DND-41 (cell line): ENCODE data around the gene SH3RF3.

Experiments used
- ATAC-seq: fragments of 200-7000 bp; cut with Tn5 transposase; 3 replicates; pipeline ENCODE4 v1.9.1; 2021; ENCODE audit warnings: low read depth; ENCODE audit not compliant: insufficient read depth
- DNase-seq: peaks from one replicate; pipeline ENCODE4 v3.0.0-alpha.2; 2020
- H2AFZ ChIP-seq: 2 replicates; pipeline ENCODE4 v1.6.0; 2012; ENCODE audit warnings: low read depth, low read length
- H3K27ac ChIP-seq: 2 replicates; pipeline ENCODE4 v1.5.1; 2012; ENCODE audit warnings: low read length, inconsistent platforms
- H3K27me3 ChIP-seq: fragments of 200-600 bp; sonication (generic); 2 replicates; pipeline ENCODE4 v1.6.0; 2012; ENCODE audit warnings: low read length, mild to moderate bottlenecking, inconsistent platforms; ENCODE audit not compliant: insufficient read depth, poor library complexity
- H3K36me3 ChIP-seq: 2 replicates; pipeline ENCODE4 v1.5.1; 2012; ENCODE audit warnings: low read length, inconsistent platforms; ENCODE audit not compliant: insufficient read depth
- H3K4me1 ChIP-seq: 2 replicates; pipeline ENCODE4 v1.5.1; 2012; ENCODE audit warnings: mild to moderate bottlenecking, low read length; ENCODE audit not compliant: insufficient read depth
- H3K4me2 ChIP-seq: 2 replicates; pipeline ENCODE4 v1.6.0; 2012; ENCODE audit warnings: mild to moderate bottlenecking, moderate library complexity, low read length, inconsistent platforms; ENCODE audit not compliant: insufficient read depth
- H3K4me3 ChIP-seq, 2 experiments: fragments of 200-600 bp in 1 of 2; shearing (Covaris generic) in 1 of 2; 2 replicates each; pipeline ENCODE4 v1.5.1; 2012 to 2016; ENCODE audit warnings: inconsistent platforms in 2 of 2, low read length in 2 of 2, mild to moderate bottlenecking in 2 of 2, low read depth in 1 of 2, moderate library complexity in 1 of 2
- H3K79me2 ChIP-seq: 2 replicates; pipeline ENCODE4 v1.6.0; 2012; ENCODE audit warnings: low read length, inconsistent platforms; ENCODE audit not compliant: insufficient read depth
- H3K9ac ChIP-seq: 2 replicates; pipeline ENCODE4 v1.6.0; 2012; ENCODE audit warnings: low read depth, mild to moderate bottlenecking, inconsistent platforms, low read length, moderate library complexity
- H3K9me3 ChIP-seq: 2 replicates; pipeline ENCODE4 v1.5.1; 2012; ENCODE audit warnings: low read length, moderate library complexity, mild to moderate bottlenecking, inconsistent platforms; ENCODE audit not compliant: insufficient read depth, severe bottlenecking
- H4K20me1 ChIP-seq: 2 replicates; pipeline ENCODE4 v1.6.0; 2012; ENCODE audit warnings: low read length; ENCODE audit not compliant: insufficient read depth
- CTCF ChIP-seq: IDR thresholded peaks from 2 replicates; pipeline ENCODE4 v1.5.1; 2012; ENCODE audit warnings: borderline replicate concordance, low read length, moderate library complexity, mild to moderate bottlenecking; ENCODE audit not compliant: poor library complexity, severe bottlenecking; ENCODE audit errors: extremely low read depth
- EZH2 ChIP-seq: IDR thresholded peaks from 3 replicates; pipeline ENCODE4 v1.6.1; 2012; ENCODE audit warnings: borderline replicate concordance, low read depth, mild to moderate bottlenecking, moderate library complexity, low read length, inconsistent platforms; ENCODE audit not compliant: severe bottlenecking

Gene SH3RF3

GRCh38 chr2:109523536-109524361, 394.7 kb downstream of the SH3RF3 start:
- Histone ChIP-seq H3K79me2 (no peaks in the 10 kb centered on the region), H3K36me3 (no peaks in the 10 kb centered on the region), H3K27ac (no peak overlapping the region), H2AFZ (no peak overlapping the region), H3K4me2 (no peak overlapping the region), H3K27me3 (peaks cover 9% of the 10 kb centered on the region), H3K4me1 (no peaks in the 10 kb centered on the region), H3K9me3 (no peaks in the 10 kb centered on the region), H4K20me1 (no peaks in the 10 kb centered on the region; the same call in 1 of the 2 replicates), H3K4me3 (no peak overlapping the region), H3K9ac (no peak overlapping the region)
- DNase-seq (no peak), ATAC-seq (no peak)
- TF ChIP-seq EZH2 (no peak), CTCF (no peak)

- no peak for ATAC-seq
- Histone ChIP-seq H3K36me3 (no peaks in the 10 kb centered on the region), H2AFZ (no peak overlapping the region), H3K9me3 (no peaks in the 10 kb centered on the region), H3K27ac (no peak overlapping the region), H3K79me2 (no peaks in the 10 kb centered on the region), H3K4me3 (no peak overlapping the region), H3K27me3 (peaks cover 24% of the 10 kb centered on the region), H4K20me1 (no peaks in the 10 kb centered on the region; the same call in 1 of the 2 replicates), H3K4me2 (no peak overlapping the region), H3K9ac (no peak overlapping the region), H3K4me1 (no peaks in the 10 kb centered on the region)
- TF ChIP-seq EZH2 (no peak), CTCF (no peak)
- no peak for DNase-seq
Observed at GRCh38 chr2:109525836-109526235, 396.8 kb downstream of the SH3RF3 start.

- Histone ChIP-seq H3K27ac (no peak overlapping the region), H3K79me2 (no peaks in the 10 kb centered on the region), H4K20me1 (no peaks in the 10 kb centered on the region; the same call in 1 of the 2 replicates), H3K9ac (no peak overlapping the region), H3K9me3 (no peaks in the 10 kb centered on the region), H3K4me3 (no peak overlapping the region), H3K4me2 (no peak overlapping the region), H2AFZ (no peak overlapping the region), H3K4me1 (no peaks in the 10 kb centered on the region), H3K36me3 (no peaks in the 10 kb centered on the region), H3K27me3 (peaks cover 28% of the 10 kb centered on the region)
- no peak for TF ChIP-seq CTCF
- no peak for TF ChIP-seq EZH2
- ATAC-seq = no peak
- no peak for DNase-seq
Observed at GRCh38 chr2:109526442-109526970, 397.5 kb downstream of the SH3RF3 start.
